ENCODE results near the gene ANKHD1. TPM values are rescaled to one million over a fixed set of nuclear protein-coding genes. Genes with fewer than 3 reads are reported as not detected.

Gene ANKHD1
- total RNA-seq, 1 donor from 2014 or later: 104 TPM

Small RNA genes lying within 50 kb of the gene (small RNA-seq; reads per million reads assigned to genes)
- not detected for gene RF00279
- gene RF00443: not detected
- gene RNU4-14P: not detected

Other genes starting within 250 kb of the ANKHD1 start
- 3.9 TPM for gene CYSTM1, start 226.6 kb upstream of the ANKHD1 start, total RNA-seq
- gene PFDN1, start 98.7 kb upstream of the ANKHD1 start, total RNA-seq: 36.8 TPM
- 8.7 TPM for gene HBEGF, start 55.2 kb upstream of the ANKHD1 start, total RNA-seq
- under 0.01 TPM for gene SLC4A9, start 41.6 kb upstream of the ANKHD1 start, total RNA-seq
- gene EIF4EBP3, start 145.8 kb downstream of the ANKHD1 start, total RNA-seq: not detected
- gene SRA1, start 155.6 kb downstream of the ANKHD1 start, total RNA-seq: 17.0 TPM
- gene APBB3, start 162.8 kb downstream of the ANKHD1 start, total RNA-seq: 24.5 TPM
- gene SLC35A4, start 163.0 kb downstream of the ANKHD1 start, total RNA-seq: 3.7 TPM
- 15.4 TPM for gene CD14, start 231.3 kb downstream of the ANKHD1 start, total RNA-seq
- gene TMCO6, start 237.6 kb downstream of the ANKHD1 start, total RNA-seq: 7.5 TPM
- 27.8 TPM for gene NDUFA2, start 245.8 kb downstream of the ANKHD1 start, total RNA-seq
- gene IK, start 246.0 kb downstream of the ANKHD1 start, total RNA-seq: 55.7 TPM